Transverse colon (tissue), 4 donors: ENCODE results near the gene GP1BA.

Experiments used
- CTCF ChIP-seq, 5 experiments: fragments of 200-600 bp in 3 of 5; fragments of 450-650 bp in 2 of 5; sonication (generic) in 3 of 5; IDR thresholded peaks; 1 replicate in 2 of 5; 2 replicates in 3 of 5; pipeline ENCODE4 v1.5.1; 2016 to 2017; ENCODE audit warnings: antibody characterized with exemption in 5 of 5, inconsistent platforms in 3 of 5, mild to moderate bottlenecking in 2 of 5, moderate library complexity in 1 of 5
- EP300 ChIP-seq: sonication (generic); formaldehyde crosslinking; IDR thresholded peaks from one replicate; pipeline ENCODE4 v1.6.1; 2017; ENCODE audit warnings: antibody characterized with exemption, low read depth
- POLR2A ChIP-seq: fragments of 450-650 bp; IDR thresholded peaks from one replicate; pipeline ENCODE4 v1.6.1; 2016; ENCODE audit warnings: antibody characterized with exemption, mild to moderate bottlenecking, moderate library complexity
- POLR2AphosphoS5 ChIP-seq, 3 donors: sonication (generic); formaldehyde crosslinking; IDR thresholded peaks; one replicate each; pipeline ENCODE4 v1.6.1; 2016; ENCODE audit warnings: antibody characterized with exemption in 3 of 3

GRCh38 chr17:4950075-4950745 is 18.1 kb downstream of the GP1BA start:
- TF ChIP-seq POLR2A: no peak
- no peak for TF ChIP-seq CTCF (IDR thresholded peaks at IDR 0.05)
- no peak for TF ChIP-seq POLR2AphosphoS5 (IDR thresholded peaks at IDR 0.05)
- no peak for TF ChIP-seq EP300
